GM10266 (cell line): ENCODE results near the gene DDX56.

Experiments
- DNase-seq: peaks from one replicate; pipeline ENCODE4 v3.0.0; 2012; ENCODE audit errors: extremely low spot score
- TF ChIP-seq, protein P1 (sequence below): IDR thresholded peaks from 2 replicates; pipeline ENCODE4 v1.5.1; 2012; ENCODE audit warnings: mild to moderate bottlenecking, low read depth; ENCODE audit not compliant: control insufficient read depth, insufficient read depth; ENCODE audit errors: missing control alignments

The DDX56 gene

DNA sequence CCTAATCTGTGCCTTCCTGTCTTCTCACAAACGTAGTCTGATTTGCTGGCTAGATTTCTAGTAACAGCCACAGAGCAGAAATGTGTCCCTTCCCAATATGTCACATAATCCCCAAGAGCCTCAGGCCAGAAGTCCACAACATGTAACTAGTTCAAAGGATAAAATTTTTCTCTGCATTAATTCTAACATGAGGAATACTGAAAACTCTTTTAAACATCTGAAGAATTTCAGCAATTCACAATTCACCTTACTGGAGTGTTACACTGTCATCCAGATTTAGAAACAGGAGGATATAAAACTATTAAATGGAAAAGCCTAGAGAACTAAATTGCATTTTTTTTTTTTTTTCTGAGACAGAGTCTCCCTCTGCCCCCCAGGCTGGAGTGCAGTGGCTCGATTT is 2.5 kb upstream of the DDX56 start:
- TF ChIP-seq, protein P1, sequence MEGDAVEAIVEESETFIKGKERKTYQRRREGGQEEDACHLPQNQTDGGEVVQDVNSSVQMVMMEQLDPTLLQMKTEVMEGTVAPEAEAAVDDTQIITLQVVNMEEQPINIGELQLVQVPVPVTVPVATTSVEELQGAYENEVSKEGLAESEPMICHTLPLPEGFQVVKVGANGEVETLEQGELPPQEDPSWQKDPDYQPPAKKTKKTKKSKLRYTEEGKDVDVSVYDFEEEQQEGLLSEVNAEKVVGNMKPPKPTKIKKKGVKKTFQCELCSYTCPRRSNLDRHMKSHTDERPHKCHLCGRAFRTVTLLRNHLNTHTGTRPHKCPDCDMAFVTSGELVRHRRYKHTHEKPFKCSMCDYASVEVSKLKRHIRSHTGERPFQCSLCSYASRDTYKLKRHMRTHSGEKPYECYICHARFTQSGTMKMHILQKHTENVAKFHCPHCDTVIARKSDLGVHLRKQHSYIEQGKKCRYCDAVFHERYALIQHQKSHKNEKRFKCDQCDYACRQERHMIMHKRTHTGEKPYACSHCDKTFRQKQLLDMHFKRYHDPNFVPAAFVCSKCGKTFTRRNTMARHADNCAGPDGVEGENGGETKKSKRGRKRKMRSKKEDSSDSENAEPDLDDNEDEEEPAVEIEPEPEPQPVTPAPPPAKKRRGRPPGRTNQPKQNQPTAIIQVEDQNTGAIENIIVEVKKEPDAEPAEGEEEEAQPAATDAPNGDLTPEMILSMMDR = no peak
- DNase-seq = no peak

DNA sequence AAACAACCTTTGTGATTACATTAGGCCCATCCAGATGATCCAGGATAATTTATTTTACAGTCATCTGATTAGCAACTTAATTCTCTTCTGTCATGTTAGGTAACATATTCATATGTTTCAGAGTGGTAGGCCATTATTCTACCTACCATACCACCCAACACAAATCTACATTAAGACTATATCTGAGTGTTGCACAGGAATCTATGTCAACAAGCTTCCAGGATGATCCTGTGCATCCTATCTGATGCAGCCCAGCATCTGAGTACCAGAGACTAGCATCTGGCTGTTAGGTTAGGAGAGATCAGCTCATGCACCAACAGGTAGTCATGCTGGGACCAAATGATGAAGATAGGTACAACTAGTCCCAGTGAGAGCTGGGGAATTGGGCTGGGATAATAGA is 1.3 kb upstream of the DDX56 start:
- no peak for DNase-seq
- TF ChIP-seq, protein P1 = no peak

DNA sequence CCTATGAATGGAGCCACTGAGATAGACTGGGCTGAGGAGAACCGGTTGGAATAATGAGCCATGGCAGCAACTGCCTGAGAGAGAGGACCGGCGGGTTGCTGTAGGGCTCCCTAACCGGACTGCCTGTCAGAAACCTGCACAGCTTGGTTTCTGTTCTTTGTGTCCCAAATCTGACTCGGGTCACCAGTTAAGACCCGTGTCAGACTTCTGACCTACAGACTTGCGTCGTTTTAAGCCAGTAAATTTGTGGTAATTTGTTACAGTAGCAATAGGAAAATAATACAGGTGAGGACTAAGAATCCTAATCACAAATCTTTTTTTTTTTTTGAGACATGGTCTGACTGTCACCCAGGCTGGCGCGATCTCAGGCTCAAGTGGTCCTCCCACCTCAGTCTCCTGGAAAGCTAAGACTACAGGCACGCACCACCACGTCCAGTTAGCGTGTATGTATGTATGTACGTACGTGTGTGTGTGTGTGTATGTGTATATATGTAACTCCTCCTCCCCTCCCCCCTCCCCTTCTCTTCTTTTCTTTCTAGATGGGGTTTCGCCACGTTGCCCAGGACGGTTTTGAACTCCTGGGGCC is 672 bp upstream of the DDX56 start:
- TF ChIP-seq, protein P1 = no peak
- DNase-seq = no peak

DNA sequence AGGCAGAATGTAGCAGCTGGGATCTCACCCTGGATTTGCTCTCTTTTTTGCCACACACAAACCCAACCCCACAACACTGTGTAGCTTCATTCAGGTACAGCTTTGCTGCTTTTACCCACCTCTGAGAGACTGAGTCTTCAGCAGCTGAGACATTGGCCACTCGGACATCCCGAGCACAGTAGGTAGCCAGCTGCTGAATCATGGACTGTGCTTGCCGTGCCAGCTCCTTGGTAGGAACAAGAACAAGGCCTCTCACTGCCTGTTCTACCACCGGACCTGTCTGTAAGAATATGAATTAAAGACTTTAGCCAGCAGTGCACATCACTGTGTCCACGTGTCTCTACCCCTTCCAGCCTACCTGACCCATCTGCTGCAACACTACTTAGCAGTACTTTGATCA is 937 bp downstream of the DDX56 start:
- TF ChIP-seq, protein P1 = no peak

DNA sequence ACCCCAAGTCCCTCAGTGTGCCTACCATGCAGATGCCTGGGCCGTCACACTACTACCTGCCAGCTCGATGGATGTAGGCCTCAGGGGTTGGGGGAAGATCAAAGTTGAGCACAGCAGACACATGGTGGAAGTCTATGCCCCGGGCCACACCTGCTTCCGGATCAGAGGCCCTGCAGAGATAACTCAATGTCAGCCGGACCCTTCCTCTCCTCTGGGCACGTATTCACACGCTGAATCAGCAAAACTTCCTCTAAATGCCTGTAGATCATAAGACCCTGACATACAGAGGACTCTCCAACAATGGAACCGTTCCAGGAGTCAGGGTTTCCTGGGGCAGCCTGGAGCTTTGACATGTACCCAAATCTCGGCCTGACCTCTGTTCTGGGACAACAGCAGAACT is 3.7 kb downstream of the DDX56 start:
- DNase-seq = no peak
- TF ChIP-seq, protein P1 = no peak

More for the DNA sequence above, 937 bp downstream of the DDX56 start:
- no peak for DNase-seq

DNA sequence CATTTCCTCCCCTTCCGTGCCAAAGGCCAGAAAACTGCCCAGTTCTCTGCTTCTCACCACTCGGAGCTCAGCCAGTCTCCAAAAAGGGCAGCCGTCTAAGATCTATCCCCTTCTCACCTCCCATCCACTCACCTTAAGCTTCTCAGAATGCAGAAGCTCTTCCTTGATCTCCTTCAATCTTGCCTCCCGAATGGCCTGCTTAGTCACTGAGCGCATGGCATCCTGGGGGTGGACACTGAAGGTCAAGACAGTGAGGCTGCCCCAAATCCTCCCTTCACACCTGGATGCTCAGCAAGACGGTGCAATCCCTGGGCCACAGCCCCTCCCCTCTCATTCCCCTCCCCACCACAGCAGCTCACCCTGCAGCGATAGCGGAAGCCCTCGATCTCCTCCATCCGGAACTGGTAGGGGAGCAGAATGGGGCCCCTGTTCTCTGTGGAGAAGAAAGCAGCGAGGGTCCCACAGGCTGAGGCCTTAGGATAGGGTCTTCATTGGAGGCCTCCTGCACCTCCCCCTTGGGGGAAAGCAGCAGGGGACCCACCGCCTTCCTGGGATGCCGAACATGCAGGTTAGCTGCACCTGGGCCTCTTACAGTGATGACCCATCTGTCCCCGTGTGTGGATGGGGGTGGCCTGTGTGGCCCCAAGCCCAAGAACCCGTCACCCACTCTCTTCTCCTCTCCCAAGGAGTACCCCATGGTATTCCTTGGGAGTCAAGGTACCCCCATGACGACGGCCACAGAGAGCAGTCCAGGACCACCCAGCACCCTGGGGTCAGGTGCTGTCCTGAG is 4.7 kb downstream of the DDX56 start:
- TF ChIP-seq, protein P1 = no peak
- DNase-seq = no peak

DNA sequence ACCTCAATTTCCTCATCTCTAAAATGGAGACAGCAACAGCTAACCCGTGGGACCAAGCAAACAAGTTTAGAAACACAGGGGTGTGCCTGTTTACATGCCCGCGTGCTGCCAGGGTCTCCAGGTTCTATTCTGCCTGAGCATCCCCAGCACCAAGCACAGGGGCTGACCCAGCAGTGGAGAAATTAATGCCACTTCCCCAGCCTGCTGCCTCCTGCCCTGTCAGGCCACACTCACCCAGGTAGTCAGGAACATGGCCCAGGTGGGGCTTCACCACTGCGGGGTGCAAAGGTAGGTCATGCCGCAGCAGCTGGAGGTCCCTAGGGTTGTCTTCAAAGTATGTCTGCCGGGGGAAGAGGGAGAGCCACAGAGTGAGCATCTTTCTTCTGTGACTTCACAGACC is 5.8 kb downstream of the DDX56 start:
- no peak for DNase-seq
- TF ChIP-seq, protein P1 = no peak
